Sigmoid colon (tissue), 3 donors: ENCODE data around the gene BEND6.

Experiments
- CTCF ChIP-seq, 4 experiments: fragments of 450-650 bp in 3 of 4; fragments of 200-600 bp in 1 of 4; IDR thresholded peaks; one replicate each; pipeline ENCODE4 v1.5.1; 2016 to 2019; ENCODE audit warnings: antibody characterized with exemption in 4 of 4, mild to moderate bottlenecking in 3 of 4, moderate library complexity in 2 of 4
- POLR2A ChIP-seq, 2 donors: fragments of 450-650 bp; IDR thresholded peaks; one replicate each; pipeline ENCODE4 v1.6.1; 2016; ENCODE audit warnings: antibody characterized with exemption in 2 of 2, mild to moderate bottlenecking in 2 of 2, moderate library complexity in 2 of 2

- TF ChIP-seq CTCF (IDR thresholded peaks at IDR 0.05) (no peak), POLR2A (IDR thresholded peaks at IDR 0.05) (no peak)
Measured at GRCh38 chr6:56959094-56959493, 4.2 kb downstream of the BEND6 start.
